MCF 10A (cell line): ENCODE data around the gene PAK5. TPM values are rescaled to one million over a fixed set of nuclear protein-coding genes. Genes with fewer than 3 reads are reported as not detected.

Source experiments
- BruUV-seq: library from RNA; stranded (reverse); fragments of 400-500 nt; replicated peaks from 2 replicates; lab custom pipeline; 2021; lab: Mats Ljungman, UMichigan
- CTCF ChIA-PET: fragments of 300-600 bp; sonication (Branson Sonifier 250); formaldehyde crosslinking; extraction: SDS; loops from one replicate; lab custom pipeline; 2021; ENCODE audit warnings: antibody characterized with exemption, inconsistent platforms; lab: Yijun Ruan, JAX
- POLR2A ChIA-PET: fragments of 300-600, 350-650 bp; sonication (Branson Sonifier 250); formaldehyde crosslinking; extraction: SDS; loops from one replicate; lab custom pipeline; 2020; ENCODE audit warnings: antibody characterized with exemption, inconsistent platforms; lab: Yijun Ruan, JAX
- DNase-seq: peaks from one replicate; pipeline ENCODE4 v3.0.0-alpha.2; 2018; ENCODE audit not compliant: unreplicated experiment
- H3K27ac Mint-ChIP-seq: one replicate; pipeline ENCODE4 v1.8.0; 2022; ENCODE audit warnings: mild to moderate bottlenecking, low read depth, mixed read lengths; ENCODE audit not compliant: unreplicated experiment
- H3K27me3 Mint-ChIP-seq: one replicate; pipeline ENCODE4 v1.8.0; 2022; ENCODE audit warnings: mixed read lengths; ENCODE audit not compliant: insufficient read depth, unreplicated experiment
- H3K36me3 Mint-ChIP-seq: one replicate; pipeline ENCODE4 v1.8.0; 2022; ENCODE audit warnings: mild to moderate bottlenecking, moderate library complexity, mixed read lengths; ENCODE audit not compliant: insufficient read depth, unreplicated experiment
- H3K4me1 Mint-ChIP-seq: one replicate; pipeline ENCODE4 v1.8.0; 2022; ENCODE audit warnings: mixed read lengths; ENCODE audit not compliant: insufficient read depth, unreplicated experiment
- H3K4me3 Mint-ChIP-seq: one replicate; pipeline ENCODE4 v1.8.0; 2022; ENCODE audit warnings: mild to moderate bottlenecking, moderate library complexity, mixed read lengths; ENCODE audit not compliant: unreplicated experiment
- H3K9me3 Mint-ChIP-seq: one replicate; pipeline ENCODE4 v1.8.0; 2022; ENCODE audit warnings: mixed read lengths; ENCODE audit not compliant: unreplicated experiment
- intact Hi-C: fragments of 100-400 bp; cut with micrococcal nuclease; formaldehyde crosslinking; loops from 2 replicates; pipeline ENCODE4 v1.14.1; 2022
- total RNA-seq: library from RNA; stranded (reverse); gene quantifications from 2 replicates; pipeline ENCODE4 v1.2.3, GENCODE V29; 2022
- TF ChIP-seq, protein P1 (sequence below): fragments of 200-600 bp; IDR thresholded peaks from one replicate; pipeline ENCODE4 v1.8.0; 2022; ENCODE audit warnings: antibody characterized with exemption, mild to moderate bottlenecking; ENCODE audit not compliant: unreplicated experiment

Gene PAK5
- total RNA-seq, 1 experiment from 2014 or later = not detected

DNA sequence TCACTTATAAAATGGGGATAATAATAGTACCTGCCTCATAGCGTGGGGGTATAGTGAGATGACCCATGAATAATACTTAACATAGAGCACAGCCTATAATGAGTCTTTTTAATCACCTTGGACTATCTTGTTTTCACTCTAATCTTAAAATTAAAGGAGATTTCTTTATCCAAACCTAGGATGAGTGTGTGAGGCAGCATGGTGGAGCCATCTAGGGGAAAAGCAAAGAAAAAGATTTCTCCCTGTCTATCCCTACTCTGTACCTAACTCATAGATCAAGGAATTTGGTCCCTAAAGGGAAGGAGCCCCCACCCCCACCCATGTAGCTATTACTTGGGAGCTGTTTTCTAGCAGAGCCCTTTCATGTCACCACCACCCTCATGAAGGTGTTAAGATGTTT lies 45.2 kb upstream of the PAK5 start:
- CTCF ChIA-PET = interaction anchor here (0.5 to 1.8 kb wide), 17 partner anchors 10 to 1697 kb away, joined by 3 to 20 read pairs (median 3); no protein-coding TSS in a partner anchor
- BruUV-seq = no TSS peak
- POLR2A ChIA-PET = no interaction called here
- Mint-ChIP-seq H3K9me3 (no peaks in the 10 kb centered on the region), H3K4me1 (no peaks in the 10 kb centered on the region), H3K27me3 (peaks cover 22% of the 10 kb centered on the region), H3K4me3 (no peak overlapping the region), H3K27ac (no peak overlapping the region), H3K36me3 (no peaks in the 10 kb centered on the region)
- intact Hi-C loops = loop anchor here (1.0 kb wide), 1 partner anchor 267 kb away; no protein-coding TSS in a partner anchor
- DNase-seq = peak; percentile 13
- TF ChIP-seq, protein P1, sequence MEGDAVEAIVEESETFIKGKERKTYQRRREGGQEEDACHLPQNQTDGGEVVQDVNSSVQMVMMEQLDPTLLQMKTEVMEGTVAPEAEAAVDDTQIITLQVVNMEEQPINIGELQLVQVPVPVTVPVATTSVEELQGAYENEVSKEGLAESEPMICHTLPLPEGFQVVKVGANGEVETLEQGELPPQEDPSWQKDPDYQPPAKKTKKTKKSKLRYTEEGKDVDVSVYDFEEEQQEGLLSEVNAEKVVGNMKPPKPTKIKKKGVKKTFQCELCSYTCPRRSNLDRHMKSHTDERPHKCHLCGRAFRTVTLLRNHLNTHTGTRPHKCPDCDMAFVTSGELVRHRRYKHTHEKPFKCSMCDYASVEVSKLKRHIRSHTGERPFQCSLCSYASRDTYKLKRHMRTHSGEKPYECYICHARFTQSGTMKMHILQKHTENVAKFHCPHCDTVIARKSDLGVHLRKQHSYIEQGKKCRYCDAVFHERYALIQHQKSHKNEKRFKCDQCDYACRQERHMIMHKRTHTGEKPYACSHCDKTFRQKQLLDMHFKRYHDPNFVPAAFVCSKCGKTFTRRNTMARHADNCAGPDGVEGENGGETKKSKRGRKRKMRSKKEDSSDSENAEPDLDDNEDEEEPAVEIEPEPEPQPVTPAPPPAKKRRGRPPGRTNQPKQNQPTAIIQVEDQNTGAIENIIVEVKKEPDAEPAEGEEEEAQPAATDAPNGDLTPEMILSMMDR = no peak

DNA sequence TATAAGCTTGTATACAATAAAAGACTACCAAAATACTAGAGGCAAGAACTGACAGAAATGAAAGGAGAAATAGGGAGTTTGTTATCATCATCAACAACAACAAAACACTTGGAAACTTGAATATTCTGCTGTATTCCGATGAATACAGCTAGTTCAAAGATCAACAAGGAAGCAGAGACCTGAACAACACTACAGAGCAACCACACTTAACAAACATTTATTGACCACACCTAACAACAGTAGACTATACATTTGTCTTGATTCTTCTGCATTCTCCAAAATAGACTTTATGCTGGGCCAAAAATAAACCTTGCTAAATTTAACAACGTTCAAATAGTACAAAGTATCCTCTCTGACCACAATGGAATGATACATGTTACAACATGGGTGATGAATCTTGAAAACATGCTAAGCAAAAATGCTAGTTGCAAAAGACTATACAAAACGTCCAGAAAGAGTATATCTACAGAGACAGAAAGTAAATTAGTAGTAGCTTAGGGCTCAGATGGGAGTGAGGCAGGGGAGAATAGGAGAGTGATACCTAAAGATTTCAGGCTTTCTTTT lies 39.1 kb upstream of the PAK5 start:
- DNase-seq = no peak
- intact Hi-C loops = no loop called here
- POLR2A ChIA-PET = no interaction called here
- BruUV-seq = no TSS peak
- H3K36me3 Mint-ChIP-seq = no peaks in the 10 kb centered on the region
- CTCF ChIA-PET = interaction anchor here (0.8 to 1.4 kb wide), 3 partner anchors 10 to 266 kb away, joined by 3 to 6 read pairs (median 5); no protein-coding TSS in a partner anchor
- peaks cover 22% of the 10 kb centered on the region for H3K27me3 Mint-ChIP-seq
- H3K4me1 Mint-ChIP-seq = no peaks in the 10 kb centered on the region
- H3K27ac Mint-ChIP-seq = no peak overlapping the region
- TF ChIP-seq, protein P1 = no peak
- peaks cover 15% of the 10 kb centered on the region for H3K9me3 Mint-ChIP-seq
- no peak overlapping the region for H3K4me3 Mint-ChIP-seq

DNA sequence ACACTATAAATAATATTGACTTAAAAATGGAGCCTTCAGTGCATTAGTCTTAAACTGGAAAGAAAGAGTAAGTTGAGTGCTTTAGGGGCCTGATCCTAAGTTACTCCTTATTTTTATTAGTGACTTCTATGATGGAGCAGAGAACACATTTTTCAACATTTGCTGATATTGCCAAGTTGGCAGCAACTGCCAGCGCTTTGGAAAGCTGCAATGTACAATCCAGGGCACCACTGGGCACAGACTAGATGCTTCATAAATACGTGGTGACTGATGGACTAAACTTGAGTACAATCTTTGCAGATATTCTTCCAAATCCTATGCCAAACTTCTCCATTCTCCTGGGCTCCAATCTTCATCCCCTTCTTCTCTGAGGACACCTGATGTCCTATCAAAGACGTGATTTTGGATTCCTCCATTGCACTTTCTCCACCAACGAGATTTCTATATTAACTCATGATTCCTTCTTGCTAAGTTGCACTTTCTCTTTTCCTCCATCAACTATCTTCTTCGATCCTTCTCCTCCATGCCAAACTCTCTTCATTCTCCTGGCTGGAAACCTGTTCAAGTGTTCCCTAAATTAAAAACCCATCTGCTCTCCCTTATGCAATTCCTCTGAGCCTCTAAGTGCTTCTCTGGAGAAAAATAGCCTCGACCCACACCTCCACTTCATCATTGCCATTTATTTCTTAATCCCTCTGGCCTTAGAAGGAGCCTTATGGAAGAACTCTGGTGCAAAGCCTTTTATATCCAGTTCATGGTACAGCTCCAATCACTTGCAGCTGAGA lies 28.5 kb upstream of the PAK5 start:
- Mint-ChIP-seq H3K4me1 (no peaks in the 10 kb centered on the region), H3K9me3 (peaks cover 16% of the 10 kb centered on the region), H3K27me3 (no peaks in the 10 kb centered on the region), H3K4me3 (no peak overlapping the region), H3K36me3 (no peaks in the 10 kb centered on the region), H3K27ac (no peak overlapping the region)
- DNase-seq = no peak
- TF ChIP-seq, protein P1 = no peak
- intact Hi-C loops = no loop called here
- POLR2A ChIA-PET = no interaction called here
- BruUV-seq = no TSS peak
- CTCF ChIA-PET = interaction anchor here (0.6 to 1.4 kb wide), 5 partner anchors 25 to 1808 kb away, joined by 3 to 4 read pairs (median 3); no protein-coding TSS in a partner anchor

DNA sequence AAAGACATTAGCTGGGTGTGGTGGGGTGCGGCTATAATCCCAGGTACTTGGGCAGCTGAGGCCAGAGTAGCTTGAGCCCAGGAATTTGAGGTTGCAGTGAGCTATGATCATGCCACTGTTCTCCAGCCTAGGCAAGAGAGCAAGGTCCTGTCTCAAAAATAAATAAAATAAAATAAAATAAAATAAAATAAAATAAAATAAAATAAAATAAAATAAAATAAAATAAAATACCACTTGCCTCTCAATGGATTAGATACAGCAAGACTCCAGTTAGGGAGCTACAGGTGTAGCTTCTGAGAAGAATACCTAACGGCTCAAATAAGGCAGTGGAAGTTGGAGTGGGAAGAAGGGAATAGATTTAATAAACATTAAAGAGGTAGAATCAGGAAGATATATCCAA lies 13.7 kb upstream of the PAK5 start:
- Mint-ChIP-seq H3K27me3 (no peaks in the 10 kb centered on the region), H3K36me3 (no peaks in the 10 kb centered on the region), H3K4me3 (no peak overlapping the region), H3K9me3 (peaks cover 17% of the 10 kb centered on the region), H3K4me1 (no peaks in the 10 kb centered on the region), H3K27ac (no peak overlapping the region)
- intact Hi-C loops = no loop called here
- TF ChIP-seq, protein P1 = no peak
- DNase-seq = no peak
- ChIA-PET CTCF (interaction anchor here (0.8 to 2.2 kb wide), 5 partner anchors 13 to 444 kb away, joined by 3 to 6 read pairs (median 4); no protein-coding TSS in a partner anchor), POLR2A (no interaction called here)
- BruUV-seq = no TSS peak
